HCT116 (cell line): ENCODE measurements around the gene PIBF1. TPM values are rescaled to one million over a fixed set of nuclear protein-coding genes. Genes with fewer than 3 reads are reported as not detected.

ENCODE experiments used
- ATAC-seq: fragments of 200-7000 bp; cut with Tn5 transposase; 2 replicates; pipeline ENCODE4 v1.9.1; 2020; ENCODE audit warnings: mild to moderate bottlenecking, moderate library complexity
- BruUV-seq: library from RNA; stranded (reverse); fragments of 400-500 nt; replicated peaks from 2 replicates; lab custom pipeline; 2021; lab: Mats Ljungman, UMichigan
- CTCF ChIA-PET: fragments of 300-600 bp; sonication (Branson Sonifier 250); formaldehyde crosslinking; loops from one replicate; lab custom pipeline; 2021; ENCODE audit warnings: antibody characterized with exemption; lab: Charles Lee
- POLR2A ChIA-PET: fragments of 300-600, 350-600 bp; sonication (Branson Sonifier 250); formaldehyde crosslinking; loops from one replicate; lab custom pipeline; 2021; ENCODE audit warnings: antibody characterized with exemption; lab: Charles Lee
- RAD21 ChIA-PET, 2 experiments: fragments of 300-600 bp; sonication (Branson Sonifier 250); formaldehyde crosslinking; loops; one replicate each; lab custom pipeline; 2023; ENCODE audit warnings: low total read pairs in 2 of 2; ENCODE audit not compliant: uncharacterized antibody in 2 of 2, unreplicated experiment in 2 of 2, low non-redundant PET in 1 of 2; lab: Charles Lee
- DNase-seq: peaks from one replicate; pipeline ENCODE4 v3.0.0-alpha.2; 2010; ENCODE audit warnings: low read depth, low spot score
- H2AFZ ChIP-seq: fragments of 200-600 bp; shearing (Covaris generic), sonication (generic); 2 replicates; pipeline ENCODE4 v1.6.1; 2017; ENCODE audit warnings: low read depth, mixed run types, mixed read lengths, antibody characterized with exemption, low read length; ENCODE audit not compliant: poor library complexity, severe bottlenecking
- H3K27ac ChIP-seq: 2 replicates; pipeline ENCODE4 v1.5.1; 2012; ENCODE audit warnings: low read depth, low read length
- H3K27me3 ChIP-seq: fragments of 200-600 bp; sonication (generic); 2 replicates; pipeline ENCODE4 v1.6.1; 2016; ENCODE audit warnings: mixed run types, low read length, mixed read lengths; ENCODE audit not compliant: insufficient read depth
- H3K36me3 ChIP-seq, 2 experiments: fragments of 200-500 bp in 1 of 2; fragments of 200-600 bp in 1 of 2; sonication (Bioruptor generic) in 1 of 2; sonication (generic) in 1 of 2; 2 replicates each; pipeline versions ENCODE4 v1.5.1 to v1.6.1; 2014 to 2016; ENCODE audit warnings: low read length in 2 of 2, inconsistent platforms in 1 of 2, mixed read lengths in 1 of 2, mixed run types in 1 of 2; ENCODE audit not compliant: insufficient read depth in 2 of 2, control insufficient read depth in 1 of 2
- H3K4me1 ChIP-seq, 2 experiments: fragments of 200-600 bp in 1 of 2; sonication (generic) in 1 of 2; 2 replicates each; pipeline versions ENCODE4 v1.5.1 to v1.6.1; 2012 to 2017; ENCODE audit warnings: low read length in 2 of 2, inconsistent platforms in 1 of 2, mild to moderate bottlenecking in 1 of 2, mixed read lengths in 1 of 2, mixed run types in 1 of 2, moderate library complexity in 1 of 2; ENCODE audit not compliant: insufficient read depth in 2 of 2, control insufficient read depth in 1 of 2
- H3K4me2 ChIP-seq: fragments of 200-600 bp; sonication (generic); 2 replicates; pipeline ENCODE4 v1.6.1; 2017; ENCODE audit warnings: mixed run types, low read length, mixed read lengths
- H3K4me3 ChIP-seq, 2 experiments: fragments of 200-600 bp in 1 of 2; sonication (generic) in 1 of 2; replicated peaks in 1 of 2; 2 replicates each; pipeline ENCODE4 v1.5.1; 2011 to 2016; ENCODE audit warnings: low read length in 2 of 2, control low read depth in 1 of 2, low read depth in 1 of 2, mild to moderate bottlenecking in 1 of 2, mixed read lengths in 1 of 2, mixed run types in 1 of 2
- H3K79me2 ChIP-seq: fragments of 200-600 bp; sonication (generic); 2 replicates; pipeline ENCODE4 v1.6.1; 2017; ENCODE audit warnings: mild to moderate bottlenecking, mixed run types, low read length, moderate library complexity, mixed read lengths; ENCODE audit not compliant: insufficient read depth
- H3K9ac ChIP-seq: fragments of 200-600 bp; sonication (generic); 2 replicates; pipeline ENCODE4 v1.6.1; 2016; ENCODE audit warnings: low read length, mixed read lengths
- H3K9me2 ChIP-seq: fragments of 200-600 bp; sonication (generic), shearing (Covaris generic); 2 replicates; pipeline ENCODE4 v1.6.1; 2017; ENCODE audit warnings: mixed run types, mild to moderate bottlenecking, moderate library complexity; ENCODE audit not compliant: insufficient read depth
- H3K9me3 ChIP-seq, 2 experiments: fragments of 200-500 bp in 1 of 2; fragments of 200-600 bp in 1 of 2; sonication (Bioruptor generic) in 1 of 2; sonication (generic) in 1 of 2; 2 replicates each; pipeline ENCODE4 v1.6.1; 2014 to 2017; ENCODE audit warnings: low read length in 2 of 2, mixed read lengths in 2 of 2, inconsistent platforms in 1 of 2, low read depth in 1 of 2, mild to moderate bottlenecking in 1 of 2, mixed run types in 1 of 2, moderate library complexity in 1 of 2; ENCODE audit not compliant: control insufficient read depth in 1 of 2, insufficient read depth in 1 of 2
- H4K20me1 ChIP-seq: fragments of 200-600 bp; sonication (generic), shearing (Covaris generic); 2 replicates; pipeline ENCODE4 v1.6.1; 2017; ENCODE audit warnings: mixed run types, mild to moderate bottlenecking, moderate library complexity; ENCODE audit not compliant: insufficient read depth
- CBX3 ChIP-seq: IDR thresholded peaks from 2 replicates; pipeline ENCODE4 v1.6.1; 2012; ENCODE audit warnings: low read depth
- CEBPB ChIP-seq: IDR thresholded peaks from 2 replicates; pipeline ENCODE4 v1.6.1; 2012; ENCODE audit warnings: low read depth
- EGR1 ChIP-seq: IDR thresholded peaks from 2 replicates; pipeline ENCODE4 v1.6.1; 2012; ENCODE audit warnings: low read depth
- ELF1 ChIP-seq: IDR thresholded peaks from 2 replicates; pipeline ENCODE4 v1.6.1; 2012; ENCODE audit warnings: low read depth, borderline replicate concordance
- EZH2phosphoT487 ChIP-seq: fragments of 200-600 bp; IDR thresholded peaks from 2 replicates; pipeline ENCODE4 v1.6.1; 2018; ENCODE audit warnings: antibody characterized with exemption, borderline replicate concordance
- POLR2AphosphoS5 ChIP-seq: IDR thresholded peaks from 2 replicates; pipeline ENCODE4 v1.6.1; 2011; ENCODE audit warnings: mild to moderate bottlenecking, low read depth, low read length, moderate library complexity
- ZNF274 ChIP-seq: fragments of 200-500 bp; sonication (Bioruptor generic); IDR thresholded peaks from 2 replicates; pipeline ENCODE4 v1.6.1; 2014; ENCODE audit warnings: mild to moderate bottlenecking, low read depth, low read length, inconsistent platforms
- intact Hi-C: fragments of 100-400 bp; cut with micrococcal nuclease; formaldehyde crosslinking; loops from 2 replicates; pipeline ENCODE4 v1.10.0; 2022
- total RNA-seq: library from RNA; stranded (reverse); gene quantifications from one replicate; pipeline ENCODE4 v1.2.1, GENCODE V29; 2021; ENCODE audit not compliant: unreplicated experiment
- TF ChIP-seq, protein P1 (sequence below): IDR thresholded peaks from 2 replicates; pipeline ENCODE4 v1.6.1; 2012; ENCODE audit warnings: low read depth
- TF ChIP-seq, protein P2 (sequence below): IDR thresholded peaks from 2 replicates; pipeline ENCODE4 v1.6.1; 2012
- TF ChIP-seq, protein P3 (sequence below), 3 experiments: fragments of 200-600 bp in 1 of 3; sonication (generic) in 1 of 3; IDR thresholded peaks in 2 of 3; conservative IDR thresholded peaks in 1 of 3; 2 replicates each; pipeline ENCODE4 v1.5.1; 2012 to 2017; ENCODE audit warnings: low read depth in 2 of 3, low read length in 2 of 3, antibody characterized with exemption in 1 of 3, borderline replicate concordance in 1 of 3, control low read depth in 1 of 3, mild to moderate bottlenecking in 1 of 3, mixed read lengths in 1 of 3, mixed run types in 1 of 3, moderate library complexity in 1 of 3; ENCODE audit not compliant: insufficient read depth in 1 of 3

The PIBF1 gene
- total RNA-seq, 1 experiment from 2014 or later: 21.1 TPM

DNA sequence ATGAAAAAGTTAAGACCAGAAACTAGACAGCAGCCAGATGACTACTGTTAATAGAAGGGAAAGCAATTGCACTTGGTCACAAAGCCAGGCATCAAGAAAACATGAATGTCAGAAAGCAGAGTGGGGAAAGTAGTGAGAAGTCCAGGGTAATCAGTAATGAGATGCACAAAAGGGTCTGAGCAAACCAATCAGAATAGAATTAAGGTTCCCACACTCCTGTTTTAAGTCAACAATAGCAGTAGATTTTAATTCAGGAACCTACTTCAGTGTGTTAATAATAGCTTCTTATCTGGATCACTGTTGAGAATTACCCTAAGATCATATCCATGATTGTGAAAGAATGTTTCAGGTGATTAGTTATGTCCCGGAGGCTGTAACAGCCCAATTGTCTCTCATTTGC, 204.3 kb downstream of the PIBF1 start:
- Histone ChIP-seq H2AFZ (no peak overlapping the region), H3K9me3 (no peaks in the 10 kb centered on the region), H3K9ac (no peak overlapping the region), H4K20me1 (no peaks in the 10 kb centered on the region), H3K4me3 (no peak overlapping the region), H3K4me1 (peaks cover 0 to 12% of the 10 kb centered on the region in 2 experiments; a peak in 3 of 4 replicates), H3K27ac (no peak overlapping the region), H3K27me3 (no peaks in the 10 kb centered on the region), H3K9me2 (no peaks in the 10 kb centered on the region), H3K36me3 (no peaks in the 10 kb centered on the region), H3K4me2 (no peak overlapping the region)
- no TSS peak for BruUV-seq
- POLR2A ChIA-PET: interaction anchor here (0.6 kb wide), 1 partner anchor 229 kb away, joined by 4 read pairs; no protein-coding TSS in a partner anchor
- RAD21 ChIA-PET: no interaction called here
- intact Hi-C loops: no loop called here
- DNase-seq: no peak
- CTCF ChIA-PET: no interaction called here
- ATAC-seq: no peak
- TF ChIP-seq, protein P1, sequence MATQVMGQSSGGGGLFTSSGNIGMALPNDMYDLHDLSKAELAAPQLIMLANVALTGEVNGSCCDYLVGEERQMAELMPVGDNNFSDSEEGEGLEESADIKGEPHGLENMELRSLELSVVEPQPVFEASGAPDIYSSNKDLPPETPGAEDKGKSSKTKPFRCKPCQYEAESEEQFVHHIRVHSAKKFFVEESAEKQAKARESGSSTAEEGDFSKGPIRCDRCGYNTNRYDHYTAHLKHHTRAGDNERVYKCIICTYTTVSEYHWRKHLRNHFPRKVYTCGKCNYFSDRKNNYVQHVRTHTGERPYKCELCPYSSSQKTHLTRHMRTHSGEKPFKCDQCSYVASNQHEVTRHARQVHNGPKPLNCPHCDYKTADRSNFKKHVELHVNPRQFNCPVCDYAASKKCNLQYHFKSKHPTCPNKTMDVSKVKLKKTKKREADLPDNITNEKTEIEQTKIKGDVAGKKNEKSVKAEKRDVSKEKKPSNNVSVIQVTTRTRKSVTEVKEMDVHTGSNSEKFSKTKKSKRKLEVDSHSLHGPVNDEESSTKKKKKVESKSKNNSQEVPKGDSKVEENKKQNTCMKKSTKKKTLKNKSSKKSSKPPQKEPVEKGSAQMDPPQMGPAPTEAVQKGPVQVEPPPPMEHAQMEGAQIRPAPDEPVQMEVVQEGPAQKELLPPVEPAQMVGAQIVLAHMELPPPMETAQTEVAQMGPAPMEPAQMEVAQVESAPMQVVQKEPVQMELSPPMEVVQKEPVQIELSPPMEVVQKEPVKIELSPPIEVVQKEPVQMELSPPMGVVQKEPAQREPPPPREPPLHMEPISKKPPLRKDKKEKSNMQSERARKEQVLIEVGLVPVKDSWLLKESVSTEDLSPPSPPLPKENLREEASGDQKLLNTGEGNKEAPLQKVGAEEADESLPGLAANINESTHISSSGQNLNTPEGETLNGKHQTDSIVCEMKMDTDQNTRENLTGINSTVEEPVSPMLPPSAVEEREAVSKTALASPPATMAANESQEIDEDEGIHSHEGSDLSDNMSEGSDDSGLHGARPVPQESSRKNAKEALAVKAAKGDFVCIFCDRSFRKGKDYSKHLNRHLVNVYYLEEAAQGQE: no peak
- TF ChIP-seq POLR2AphosphoS5: no peak
- TF ChIP-seq EZH2phosphoT487: no peak
- TF ChIP-seq, protein P2, sequence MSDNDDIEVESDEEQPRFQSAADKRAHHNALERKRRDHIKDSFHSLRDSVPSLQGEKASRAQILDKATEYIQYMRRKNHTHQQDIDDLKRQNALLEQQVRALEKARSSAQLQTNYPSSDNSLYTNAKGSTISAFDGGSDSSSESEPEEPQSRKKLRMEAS: no peak
- TF ChIP-seq, protein P3, sequence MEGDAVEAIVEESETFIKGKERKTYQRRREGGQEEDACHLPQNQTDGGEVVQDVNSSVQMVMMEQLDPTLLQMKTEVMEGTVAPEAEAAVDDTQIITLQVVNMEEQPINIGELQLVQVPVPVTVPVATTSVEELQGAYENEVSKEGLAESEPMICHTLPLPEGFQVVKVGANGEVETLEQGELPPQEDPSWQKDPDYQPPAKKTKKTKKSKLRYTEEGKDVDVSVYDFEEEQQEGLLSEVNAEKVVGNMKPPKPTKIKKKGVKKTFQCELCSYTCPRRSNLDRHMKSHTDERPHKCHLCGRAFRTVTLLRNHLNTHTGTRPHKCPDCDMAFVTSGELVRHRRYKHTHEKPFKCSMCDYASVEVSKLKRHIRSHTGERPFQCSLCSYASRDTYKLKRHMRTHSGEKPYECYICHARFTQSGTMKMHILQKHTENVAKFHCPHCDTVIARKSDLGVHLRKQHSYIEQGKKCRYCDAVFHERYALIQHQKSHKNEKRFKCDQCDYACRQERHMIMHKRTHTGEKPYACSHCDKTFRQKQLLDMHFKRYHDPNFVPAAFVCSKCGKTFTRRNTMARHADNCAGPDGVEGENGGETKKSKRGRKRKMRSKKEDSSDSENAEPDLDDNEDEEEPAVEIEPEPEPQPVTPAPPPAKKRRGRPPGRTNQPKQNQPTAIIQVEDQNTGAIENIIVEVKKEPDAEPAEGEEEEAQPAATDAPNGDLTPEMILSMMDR (IDR thresholded peaks at IDR 0.05 in 2 of 3, conservative IDR thresholded peaks at IDR 0.05 in 1 of 3; ENCODE audit: borderline replicate concordance in 1 of 3, insufficient read depth in 1 of 3, low read depth in 2 of 3, low read length in 2 of 3): no peak
- no peak for TF ChIP-seq CEBPB
- no peak for TF ChIP-seq CBX3
- no peak for TF ChIP-seq EGR1
- TF ChIP-seq ELF1: no peak
- no peak for TF ChIP-seq ZNF274
- TF ChIP-seq, all 23 proteins: peak for 0
- no peaks in the 10 kb centered on the region for H3K79me2 ChIP-seq
